PFSK-1 (cell line): ENCODE measurements around the gene VAT1.

Experiments used
- FOXP2 ChIP-seq: optimal IDR thresholded peaks from 2 replicates; pipeline ENCODE3; 2011; ENCODE audit warnings: borderline replicate concordance, control low read depth, inconsistent platforms; ENCODE audit not compliant: insufficient read depth; ENCODE audit errors: extremely low read length, extremely low read depth
- POLR2AphosphoS5 ChIP-seq: IDR thresholded peaks from 2 replicates; pipeline ENCODE4 v1.6.1; 2012; ENCODE audit warnings: low read depth, mild to moderate bottlenecking, control low read depth, low read length, moderate library complexity
- TAF1 ChIP-seq: IDR thresholded peaks from 2 replicates; pipeline ENCODE4 v1.6.1; 2012; ENCODE audit warnings: low read length, control low read depth, borderline replicate concordance; ENCODE audit not compliant: insufficient read depth
- TF ChIP-seq, protein P1 (sequence below), 2 experiments: IDR thresholded peaks; 2 replicates each; pipeline versions ENCODE4 v1.6.1 to v1.8.0; 2011 to 2012; ENCODE audit warnings: low read depth in 2 of 2, low read length in 2 of 2, control low read depth in 1 of 2, inconsistent platforms in 1 of 2, mild to moderate bottlenecking in 1 of 2, moderate library complexity in 1 of 2; ENCODE audit not compliant: insufficient read depth in 1 of 2

DNA sequence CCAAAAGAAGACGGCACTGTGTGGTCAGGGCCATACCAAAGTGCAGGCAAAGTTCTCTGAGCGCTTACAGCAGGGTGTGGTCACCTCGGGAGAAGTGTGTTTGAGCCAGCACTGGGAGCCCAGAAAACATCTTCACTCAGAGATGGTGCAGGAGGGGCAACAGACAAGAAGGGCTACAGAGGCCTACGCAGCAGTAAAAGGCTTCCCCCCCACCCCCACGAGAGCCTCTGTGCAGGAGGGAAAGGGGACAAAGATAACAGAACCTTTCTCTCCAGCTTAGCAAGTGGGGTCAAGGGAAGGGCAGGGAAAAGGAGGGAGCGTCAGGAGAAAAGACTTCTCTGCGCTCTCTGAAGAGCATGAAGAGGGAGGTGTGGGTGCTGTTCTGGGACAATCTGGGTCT, 2.8 kb downstream of the VAT1 start:
- TF ChIP-seq POLR2AphosphoS5 = no peak
- TF ChIP-seq, protein P1, sequence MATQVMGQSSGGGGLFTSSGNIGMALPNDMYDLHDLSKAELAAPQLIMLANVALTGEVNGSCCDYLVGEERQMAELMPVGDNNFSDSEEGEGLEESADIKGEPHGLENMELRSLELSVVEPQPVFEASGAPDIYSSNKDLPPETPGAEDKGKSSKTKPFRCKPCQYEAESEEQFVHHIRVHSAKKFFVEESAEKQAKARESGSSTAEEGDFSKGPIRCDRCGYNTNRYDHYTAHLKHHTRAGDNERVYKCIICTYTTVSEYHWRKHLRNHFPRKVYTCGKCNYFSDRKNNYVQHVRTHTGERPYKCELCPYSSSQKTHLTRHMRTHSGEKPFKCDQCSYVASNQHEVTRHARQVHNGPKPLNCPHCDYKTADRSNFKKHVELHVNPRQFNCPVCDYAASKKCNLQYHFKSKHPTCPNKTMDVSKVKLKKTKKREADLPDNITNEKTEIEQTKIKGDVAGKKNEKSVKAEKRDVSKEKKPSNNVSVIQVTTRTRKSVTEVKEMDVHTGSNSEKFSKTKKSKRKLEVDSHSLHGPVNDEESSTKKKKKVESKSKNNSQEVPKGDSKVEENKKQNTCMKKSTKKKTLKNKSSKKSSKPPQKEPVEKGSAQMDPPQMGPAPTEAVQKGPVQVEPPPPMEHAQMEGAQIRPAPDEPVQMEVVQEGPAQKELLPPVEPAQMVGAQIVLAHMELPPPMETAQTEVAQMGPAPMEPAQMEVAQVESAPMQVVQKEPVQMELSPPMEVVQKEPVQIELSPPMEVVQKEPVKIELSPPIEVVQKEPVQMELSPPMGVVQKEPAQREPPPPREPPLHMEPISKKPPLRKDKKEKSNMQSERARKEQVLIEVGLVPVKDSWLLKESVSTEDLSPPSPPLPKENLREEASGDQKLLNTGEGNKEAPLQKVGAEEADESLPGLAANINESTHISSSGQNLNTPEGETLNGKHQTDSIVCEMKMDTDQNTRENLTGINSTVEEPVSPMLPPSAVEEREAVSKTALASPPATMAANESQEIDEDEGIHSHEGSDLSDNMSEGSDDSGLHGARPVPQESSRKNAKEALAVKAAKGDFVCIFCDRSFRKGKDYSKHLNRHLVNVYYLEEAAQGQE (IDR thresholded peaks at IDR 0.05; ENCODE audit: insufficient read depth in 1 of 2, low read depth in 2 of 2, low read length in 2 of 2) = no peak
- TF ChIP-seq TAF1 = no peak
- TF ChIP-seq FOXP2 = no peak
